HG03103 (cell line): ENCODE results near the gene TTC27.
"Not testable (repeated sequence)": the region's sequence is repeated elsewhere in the genome, so short reads cannot be mapped to it uniquely, and the experiment has no call there.

Source experiments
- ATAC-seq: cut with Tn5 transposase; IDR thresholded peaks from one replicate; pipeline ENCODE4 v1.9.1; 2021; ENCODE audit warnings: low read depth; ENCODE audit not compliant: unreplicated experiment

The TTC27 gene

DNA sequence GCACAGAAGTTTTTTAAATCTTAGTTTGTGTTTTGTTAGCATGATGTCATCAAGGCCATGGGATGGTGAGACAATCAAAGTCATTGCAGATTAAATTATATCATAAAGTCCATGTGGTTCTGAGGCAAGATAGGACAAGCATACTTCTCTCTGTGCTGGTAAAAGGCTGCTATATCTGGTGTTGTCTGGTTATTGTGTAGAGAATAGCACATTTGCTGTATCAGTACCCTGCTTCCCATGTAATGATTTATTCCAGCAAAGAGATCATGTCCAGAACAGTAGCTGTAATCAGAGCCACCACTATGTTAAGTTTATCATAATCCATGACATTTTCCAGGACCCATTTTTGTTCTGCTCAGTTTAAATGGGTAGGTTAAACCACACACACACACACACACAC, 123.0 kb downstream of the TTC27 start:
- no peak for ATAC-seq

DNA sequence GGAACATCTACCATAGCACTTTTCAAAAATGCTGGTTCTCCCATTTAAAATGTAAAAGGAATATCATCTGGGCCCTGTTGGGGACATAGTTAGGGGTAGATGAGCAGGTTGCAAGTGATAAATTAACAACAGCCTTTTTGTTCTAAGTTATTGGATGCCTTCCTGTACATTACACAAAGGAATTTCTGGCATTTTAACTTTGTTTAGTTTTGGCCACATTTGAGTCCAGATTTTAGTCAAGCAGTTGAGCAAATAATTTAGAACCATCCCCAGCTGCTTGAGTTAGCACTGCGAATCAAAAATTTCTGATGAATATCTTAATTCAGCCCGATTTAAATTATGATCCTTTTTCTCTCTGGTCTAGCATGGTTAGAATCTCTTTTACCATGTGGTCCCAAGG, 124.4 kb downstream of the TTC27 start:
- no peak for ATAC-seq

DNA sequence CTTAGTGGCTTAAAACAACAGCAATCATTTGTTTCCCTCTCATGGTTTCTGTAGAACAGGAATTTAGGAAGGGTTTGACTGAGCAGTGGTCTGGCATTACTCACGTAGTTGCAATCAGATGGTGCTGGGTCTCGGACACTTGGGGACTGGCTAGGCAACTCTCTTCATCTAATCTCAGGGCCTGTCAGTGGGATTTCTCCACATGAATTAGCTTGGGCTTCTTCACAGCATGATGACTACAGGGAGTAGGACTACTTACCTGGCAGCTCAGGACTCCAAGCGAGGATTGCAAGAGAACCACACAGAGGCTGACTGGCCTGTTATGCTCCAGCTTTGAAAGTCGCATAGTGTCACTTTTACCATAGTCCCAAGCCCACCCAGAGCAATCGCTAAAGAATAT, 125.1 kb downstream of the TTC27 start:
- no peak for ATAC-seq

DNA sequence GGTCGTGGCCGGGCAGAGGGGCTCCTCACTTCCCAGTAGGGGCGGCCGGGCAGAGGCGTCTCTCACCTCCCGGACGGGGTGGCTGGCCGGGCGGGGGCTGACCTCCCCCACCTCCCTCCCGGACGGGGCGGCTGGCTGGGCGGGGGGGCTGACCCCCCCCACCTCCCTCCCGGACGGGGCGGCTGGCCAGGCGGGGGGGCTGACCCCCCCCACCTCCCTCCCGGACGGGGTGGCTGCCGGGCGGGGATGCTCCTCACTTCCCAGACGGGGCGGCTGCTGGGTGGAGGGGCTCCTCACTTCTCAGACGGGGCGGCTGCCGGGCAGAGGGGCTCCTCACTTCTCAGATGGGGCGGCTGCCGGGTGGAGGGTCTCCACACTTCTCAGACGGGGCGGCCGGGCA, 126.8 kb downstream of the TTC27 start:
- ATAC-seq, result not testable (repeated sequence)

DNA sequence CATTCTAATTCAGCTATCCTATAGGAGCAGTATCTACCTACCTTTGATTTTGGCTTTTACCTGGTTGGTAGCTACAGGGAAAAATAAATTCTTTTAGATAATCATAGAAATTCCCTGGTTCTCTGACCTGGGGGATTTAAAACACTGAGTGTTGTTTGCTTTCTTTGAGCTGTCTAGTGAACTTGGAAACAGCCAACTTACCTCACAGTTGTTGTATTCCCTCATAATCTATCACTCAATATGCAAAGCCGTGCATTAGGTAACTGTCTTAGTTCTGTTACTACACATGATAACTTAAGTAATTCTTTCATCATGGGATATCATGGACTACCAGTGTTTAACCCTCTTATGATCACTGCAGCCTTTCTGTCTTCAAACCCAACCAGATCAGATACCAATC, 127.8 kb downstream of the TTC27 start:
- no peak for ATAC-seq

DNA sequence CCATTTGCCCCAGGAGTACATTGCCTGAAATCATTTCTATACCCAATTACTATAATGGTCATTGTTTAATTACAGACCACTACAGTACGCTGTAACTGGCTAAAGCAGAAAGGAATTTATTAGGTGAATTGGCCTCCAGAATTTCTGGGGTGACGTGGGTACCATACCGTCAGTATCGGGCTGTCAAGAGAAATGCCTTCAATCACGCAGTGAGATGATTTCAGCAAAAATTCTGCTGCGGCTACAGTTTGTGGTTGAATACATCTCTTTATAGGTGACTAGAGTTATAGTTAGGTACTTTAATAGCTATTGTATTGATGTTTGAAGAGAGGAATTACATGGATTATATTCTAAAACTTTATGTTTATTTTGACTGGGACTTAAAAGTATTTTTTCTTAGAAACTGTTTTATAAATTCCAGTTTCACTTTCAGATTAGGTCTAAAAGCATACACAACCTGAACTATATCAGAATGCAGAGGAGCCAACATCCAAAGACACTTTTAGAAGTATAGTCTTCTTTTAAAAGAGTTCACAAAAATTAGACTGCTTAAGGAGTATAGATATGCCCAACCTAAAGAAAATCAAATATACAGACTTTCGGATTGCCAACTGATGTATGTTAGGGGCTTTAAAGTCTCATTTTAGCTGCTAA, 128.4 kb downstream of the TTC27 start:
- ATAC-seq, result no peak

DNA sequence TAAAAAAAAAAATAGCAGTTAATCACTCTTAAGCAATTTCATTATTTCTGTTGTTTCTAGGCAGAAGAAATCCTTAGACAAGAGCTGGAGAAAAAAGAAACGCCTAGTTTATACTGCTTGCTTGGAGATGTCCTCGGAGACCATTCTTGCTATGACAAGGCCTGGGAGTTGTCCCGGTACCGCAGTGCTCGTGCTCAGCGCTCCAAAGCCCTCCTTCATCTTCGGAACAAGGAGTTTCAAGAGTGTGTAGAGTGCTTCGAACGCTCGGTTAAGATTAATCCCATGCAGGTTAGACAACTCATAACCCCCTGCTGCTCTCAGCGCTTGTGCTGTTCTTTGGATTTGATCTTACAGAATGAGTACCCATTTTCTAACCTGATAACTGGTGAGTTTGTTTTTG, 130.4 kb downstream of the TTC27 start:
- ATAC-seq, result no peak

DNA sequence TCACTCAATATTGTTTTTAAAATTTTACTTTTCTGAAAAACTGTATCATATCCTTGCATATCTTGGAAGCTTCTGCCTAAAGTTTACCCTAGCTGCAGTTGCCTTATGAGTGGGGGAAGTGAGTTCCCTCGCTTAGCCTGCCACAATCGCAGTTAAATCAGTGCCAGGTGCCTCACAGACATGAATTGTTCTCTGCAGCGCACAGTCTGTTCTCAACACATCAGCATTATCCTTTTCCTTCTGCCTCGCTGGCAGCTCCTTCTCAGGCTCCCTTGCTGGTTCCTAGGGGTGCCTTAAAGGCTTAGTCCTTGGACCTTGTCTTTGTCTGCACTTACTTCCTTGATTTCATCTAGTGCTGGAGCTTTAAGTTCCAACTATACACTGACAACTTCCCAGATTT, 132.8 kb downstream of the TTC27 start:
- no peak for ATAC-seq

DNA sequence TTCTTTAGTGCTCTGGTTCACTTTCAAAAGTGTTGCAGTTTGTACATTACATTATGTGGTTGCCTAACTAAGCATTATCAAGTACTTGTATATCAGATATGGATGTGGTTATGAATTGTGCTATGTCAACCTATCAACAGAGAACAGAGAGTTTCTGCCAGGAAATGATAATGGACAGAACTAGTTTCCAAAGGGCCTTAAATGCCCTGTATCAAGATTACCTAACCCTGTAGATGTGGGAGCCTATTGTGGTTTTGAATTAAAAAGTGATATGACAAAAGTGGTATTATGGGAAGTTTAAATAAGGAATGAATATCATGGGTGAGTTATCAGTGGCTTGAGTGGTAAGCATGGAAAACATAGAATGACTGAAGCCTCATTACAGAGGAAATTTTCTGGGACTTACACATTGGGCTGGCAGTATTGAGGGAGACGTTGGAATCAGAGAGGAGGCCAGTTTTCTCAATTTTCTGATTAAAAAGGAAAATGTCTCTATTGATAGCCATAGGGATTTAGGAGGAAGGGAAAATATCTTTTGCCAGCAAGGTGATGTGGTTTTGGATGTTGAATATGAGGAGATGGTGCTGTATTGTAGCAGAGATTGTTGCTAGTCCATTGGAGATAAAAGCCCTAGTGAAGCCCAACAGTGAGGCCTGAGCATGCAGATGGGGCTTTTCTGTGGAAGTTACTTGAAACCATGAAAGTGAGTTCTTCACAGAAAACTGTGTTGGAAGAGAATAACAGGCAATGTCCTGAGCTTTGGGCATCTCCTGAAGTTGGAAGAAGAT, 140.7 kb downstream of the TTC27 start:
- no peak for ATAC-seq

DNA sequence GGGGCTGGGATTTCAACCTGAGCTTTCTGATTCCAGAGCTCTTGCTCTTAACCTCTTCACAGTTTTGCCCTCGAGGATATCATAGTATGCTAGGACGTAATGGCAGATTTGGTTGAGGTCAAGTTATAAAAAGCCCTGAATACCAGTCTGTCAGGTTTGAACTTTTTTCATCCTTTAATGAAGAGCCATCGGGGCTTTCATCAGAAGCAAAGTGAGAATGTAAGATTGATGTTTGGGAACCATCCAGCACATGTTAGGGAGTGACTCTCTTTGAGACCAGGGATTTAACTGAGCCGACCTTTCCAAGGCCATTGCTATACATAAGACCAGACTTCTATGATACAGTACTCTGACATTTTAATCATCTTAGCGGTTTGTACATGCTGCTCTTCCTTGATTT, 142.5 kb downstream of the TTC27 start:
- ATAC-seq, result no peak

DNA sequence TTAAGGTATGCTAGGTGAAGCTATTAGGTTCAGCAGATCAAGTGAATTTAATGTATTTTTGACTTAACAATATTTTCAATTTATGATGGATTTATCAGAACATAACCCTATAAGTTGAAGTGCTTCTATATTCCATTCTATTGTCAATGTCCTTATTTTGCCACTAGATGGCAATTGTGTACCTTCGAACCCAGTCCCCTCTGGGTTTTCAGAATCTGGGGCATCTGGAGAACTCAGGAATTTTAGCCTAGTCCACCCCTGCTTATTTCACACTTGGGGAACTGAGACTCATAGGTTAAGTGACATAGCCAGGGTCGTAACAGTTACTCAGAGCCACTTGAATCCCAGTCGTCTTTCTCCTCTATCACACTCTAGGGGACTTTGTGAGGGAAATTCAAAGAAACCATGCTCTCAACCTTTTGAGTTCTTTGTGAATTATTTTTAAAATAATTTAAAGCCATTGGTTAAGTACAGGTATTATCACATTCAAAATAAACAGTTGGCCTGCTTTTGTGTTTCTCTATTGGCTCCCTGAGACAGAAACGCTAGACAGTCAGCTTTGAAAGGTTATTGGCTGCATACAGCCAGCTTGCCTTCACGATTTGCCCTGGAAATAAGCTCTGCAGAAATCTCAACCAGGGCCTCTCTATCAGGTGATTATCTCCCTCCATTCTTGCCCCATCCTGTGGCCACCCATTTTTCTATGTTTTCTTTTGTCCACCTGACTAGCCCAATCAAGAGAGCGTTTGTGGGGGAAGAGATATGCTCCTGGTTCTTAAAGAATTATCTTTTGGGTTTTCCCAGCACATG, 145.0 kb downstream of the TTC27 start:
- ATAC-seq, result no peak

DNA sequence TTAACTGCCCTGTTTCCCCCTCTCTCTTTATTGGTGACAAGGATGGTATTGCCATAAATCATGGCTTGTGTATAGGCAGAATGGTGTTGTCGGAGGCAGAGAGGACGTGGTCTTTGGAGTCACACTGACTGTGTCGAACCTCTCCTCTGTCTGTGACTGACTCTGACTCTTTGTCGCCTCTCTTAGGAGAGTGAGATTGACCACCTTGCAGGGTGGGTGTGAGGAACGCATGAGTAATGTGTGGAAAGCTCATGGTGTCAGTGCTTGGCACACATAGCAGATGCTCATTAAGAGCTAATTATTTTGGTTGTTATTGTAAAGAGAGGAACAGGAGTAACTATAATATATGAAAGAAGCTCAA, 145.6 kb downstream of the TTC27 start:
- no peak for ATAC-seq

DNA sequence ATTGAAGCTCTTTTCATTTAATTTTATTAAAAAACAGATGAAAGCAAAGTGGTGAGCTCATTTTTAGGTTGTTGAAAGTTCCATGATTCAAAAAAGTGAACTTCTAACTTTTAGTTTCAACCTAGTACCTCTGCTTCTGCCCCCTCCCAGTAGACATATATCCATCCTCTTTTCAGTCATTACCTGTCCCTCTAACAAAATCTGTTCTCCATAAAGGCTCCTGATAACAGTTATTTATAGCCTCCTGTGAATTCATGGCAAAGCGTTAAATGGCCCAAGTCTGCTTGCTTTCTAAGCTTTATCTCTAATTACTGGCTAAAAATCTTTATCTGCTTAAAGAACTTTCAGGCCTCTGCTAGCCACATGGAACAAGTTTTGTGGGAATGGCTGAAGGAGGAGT, 148.1 kb downstream of the TTC27 start:
- ATAC-seq, result no peak

DNA sequence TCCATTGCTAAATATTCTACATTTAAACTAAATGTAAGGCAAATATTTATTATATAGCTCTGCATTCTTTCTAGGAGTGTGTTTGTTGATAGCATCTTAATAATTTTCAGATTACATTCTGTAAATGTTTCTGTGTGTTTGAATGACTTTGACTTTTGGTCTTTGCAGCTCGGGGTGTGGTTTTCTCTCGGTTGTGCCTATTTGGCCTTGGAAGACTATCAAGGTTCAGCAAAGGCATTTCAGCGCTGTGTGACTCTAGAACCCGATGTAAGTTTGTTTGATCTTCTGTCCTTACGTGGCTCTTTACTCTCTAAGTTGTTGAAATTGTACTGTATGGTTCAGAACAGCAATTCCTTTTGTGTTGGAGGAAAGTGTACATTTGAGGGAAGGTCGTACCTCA, 149.9 kb downstream of the TTC27 start:
- no peak for ATAC-seq

DNA sequence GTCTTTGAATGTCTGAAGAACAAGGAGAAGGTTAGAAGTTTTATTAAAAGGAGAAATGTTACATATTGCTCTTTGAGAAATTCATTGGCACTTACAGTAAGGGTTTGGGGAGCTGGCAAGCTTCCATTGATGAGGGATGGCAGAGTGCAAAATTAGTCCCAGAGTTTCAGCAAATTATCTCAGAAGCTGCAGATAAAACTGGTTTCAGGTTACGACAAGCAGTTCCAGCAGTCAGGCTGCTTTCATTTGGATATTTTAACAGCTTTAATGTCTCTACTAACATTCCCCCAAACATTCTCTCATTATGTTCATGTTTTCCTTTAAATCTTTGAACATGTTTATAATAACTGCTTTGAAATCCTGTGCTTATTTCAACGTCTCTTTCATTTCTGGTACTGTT, 153.1 kb downstream of the TTC27 start:
- ATAC-seq, result no peak

DNA sequence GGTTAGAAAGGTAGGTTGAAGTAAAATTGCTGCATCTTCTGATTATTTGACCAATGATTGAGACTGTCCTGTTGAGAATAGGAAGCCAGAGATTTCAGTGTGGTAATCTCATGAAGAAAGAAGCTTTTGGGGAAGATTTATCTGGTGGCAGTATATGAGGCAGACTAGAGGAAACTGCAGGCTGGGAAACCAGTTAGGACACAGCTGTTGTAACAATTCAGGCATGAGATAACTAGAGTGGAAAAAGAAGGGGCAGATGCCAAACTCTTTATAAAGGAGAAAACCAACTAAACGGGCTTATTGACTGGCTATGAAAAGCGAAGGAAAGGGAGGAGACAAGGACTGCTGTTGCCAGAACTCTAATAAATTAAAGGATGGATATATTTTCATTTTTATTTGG, 155.6 kb downstream of the TTC27 start:
- no peak for ATAC-seq

DNA sequence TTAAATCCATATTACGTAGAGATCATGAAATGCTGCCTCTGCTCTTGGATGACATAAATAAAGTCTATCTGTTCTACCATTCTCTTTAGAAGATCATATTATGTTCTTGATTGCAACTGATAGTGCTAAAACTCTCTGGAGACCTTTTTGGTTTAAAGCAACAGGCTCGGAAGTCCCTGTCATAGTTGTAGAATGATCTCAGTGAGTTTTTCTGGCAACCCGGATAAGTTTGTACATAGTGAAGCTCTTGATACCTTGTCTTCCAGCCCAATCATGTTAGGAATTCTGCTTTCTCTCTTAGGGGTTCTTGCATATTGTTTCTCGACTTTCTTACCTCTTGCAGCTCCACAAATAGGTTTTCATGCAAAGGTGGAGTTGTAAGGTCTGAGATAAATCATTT, 156.1 kb downstream of the TTC27 start:
- no peak for ATAC-seq

DNA sequence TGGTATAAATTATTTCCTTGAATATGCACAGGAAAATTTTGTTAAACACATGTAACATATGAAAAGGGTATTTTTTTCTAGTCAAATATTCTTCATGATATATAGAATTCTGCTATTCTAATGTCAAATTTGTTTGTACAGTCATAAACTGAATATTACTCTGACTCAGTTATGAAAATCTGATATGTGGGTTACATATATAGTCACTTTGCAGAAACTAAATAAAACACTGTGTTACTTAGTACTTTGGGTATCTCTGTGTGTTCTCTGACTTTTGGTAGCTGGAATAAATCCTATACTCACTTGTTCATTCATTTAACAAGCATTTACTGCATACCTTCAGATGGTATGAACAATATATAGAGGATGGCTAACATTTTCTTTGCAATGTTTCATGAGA, 159.4 kb downstream of the TTC27 start:
- ATAC-seq, result no peak

DNA sequence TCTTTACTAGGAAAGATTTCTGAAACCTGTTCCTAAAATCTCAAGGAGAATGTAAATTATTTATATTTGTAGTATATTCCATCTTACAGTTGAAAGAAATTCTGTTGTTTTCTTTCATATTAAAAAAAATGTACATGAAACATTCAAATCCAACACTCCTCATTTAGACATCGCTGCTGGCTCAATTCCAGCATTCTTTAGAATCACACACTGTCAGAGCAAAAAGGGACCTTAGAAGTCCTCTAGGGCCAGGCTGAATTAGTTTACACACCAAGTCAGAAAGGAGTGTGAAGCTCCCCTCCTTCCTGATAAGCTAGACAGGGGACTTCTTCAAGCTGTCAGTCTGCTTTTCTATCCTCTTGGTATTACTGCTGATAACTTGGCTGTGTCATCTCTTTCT, 160.3 kb downstream of the TTC27 start:
- ATAC-seq, result no peak

DNA sequence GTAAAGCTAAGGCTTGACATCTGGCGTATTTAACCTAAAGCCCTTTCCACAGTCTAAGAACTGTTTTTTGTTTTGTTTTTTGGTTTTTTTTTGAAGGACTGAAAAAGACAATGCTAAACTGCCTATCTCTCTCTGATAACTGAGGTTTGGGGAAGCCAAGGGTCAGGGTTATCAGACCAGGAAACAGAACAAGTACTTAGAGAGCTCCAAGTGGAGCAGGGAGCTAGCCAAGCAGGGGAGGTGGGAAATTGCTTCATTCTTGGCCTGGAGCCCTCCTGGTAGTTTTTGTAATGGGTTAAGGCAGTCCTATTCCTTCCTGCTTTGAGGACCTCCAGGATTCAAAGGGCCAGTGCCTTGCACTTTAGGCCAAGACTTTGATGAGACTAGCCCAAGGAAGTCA, 164.6 kb downstream of the TTC27 start:
- ATAC-seq, result no peak

DNA sequence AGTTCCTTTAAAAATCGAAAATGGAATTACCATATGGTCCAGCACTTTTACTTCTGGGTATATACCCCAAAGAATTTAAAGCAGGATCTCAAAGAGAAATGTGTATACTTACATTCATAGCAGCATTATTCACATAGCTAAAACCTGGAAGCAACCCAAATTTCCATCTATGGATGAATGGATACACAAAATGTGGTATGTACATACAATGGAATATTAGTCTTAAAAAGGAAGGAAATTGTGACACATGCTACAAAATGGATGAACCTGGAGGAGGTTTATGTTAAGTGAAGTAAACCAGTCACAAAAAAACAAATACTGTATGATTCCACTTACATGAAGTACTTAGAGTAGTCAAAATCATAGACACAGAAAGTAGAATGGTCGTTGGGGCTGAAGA, 171.0 kb downstream of the TTC27 start:
- ATAC-seq, result no peak

DNA sequence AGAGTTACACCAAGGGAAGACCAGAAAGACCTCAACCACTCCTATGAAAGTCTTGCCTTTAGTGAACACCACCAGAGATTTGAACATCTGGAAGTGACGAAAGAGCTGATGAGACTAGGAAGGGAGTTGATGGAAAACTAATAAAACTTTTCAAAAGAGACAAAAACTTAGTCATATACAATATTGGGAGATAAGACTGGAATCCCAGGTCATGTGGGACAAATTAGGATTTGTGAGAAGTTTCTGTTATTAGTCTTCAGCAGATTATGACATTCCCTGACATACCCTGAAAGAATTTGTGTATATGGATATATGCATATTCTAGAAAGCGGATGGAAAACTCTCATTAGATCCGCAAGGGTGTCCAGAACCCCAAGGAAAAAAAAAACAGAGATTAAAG, 173.9 kb downstream of the TTC27 start:
- ATAC-seq, result no peak
